Spinal cord (tissue), 10 donors: ENCODE results near the gene OGFOD1. TPM values are rescaled to one million over a fixed set of nuclear protein-coding genes. Genes with fewer than 3 reads are reported as not detected.
"Not testable (repeated sequence)": the region's sequence is repeated elsewhere in the genome, so short reads cannot be mapped to it uniquely, and the experiment has no call there.

Experiments used
- DNase-seq, 6 donors: peaks; one replicate each; pipeline versions ENCODE4 v3.0.0 to v3.0.0-alpha.2; 2013 to 2015; ENCODE audit warnings: low spot score in 6 of 6, low read depth in 4 of 6
- H3K27ac ChIP-seq: one replicate; pipeline ENCODE4 v1.5.1; 2013; ENCODE audit warnings: low read depth, low read length, control low read depth
- H3K27me3 ChIP-seq: one replicate; pipeline ENCODE4 v1.6.1; 2013; ENCODE audit warnings: low read length; ENCODE audit not compliant: control insufficient read depth, insufficient read depth
- H3K36me3 ChIP-seq: one replicate; pipeline ENCODE4 v1.6.1; 2013; ENCODE audit warnings: low read length; ENCODE audit not compliant: control insufficient read depth, insufficient read depth
- H3K4me1 ChIP-seq: one replicate; pipeline ENCODE4 v1.6.1; 2013; ENCODE audit warnings: low read length; ENCODE audit not compliant: control insufficient read depth, insufficient read depth
- H3K4me3 ChIP-seq: one replicate; pipeline ENCODE4 v1.5.1; 2013; ENCODE audit warnings: low read depth, low read length, control low read depth
- H3K9me3 ChIP-seq: one replicate; pipeline ENCODE4 v1.6.1; 2013; ENCODE audit warnings: low read length; ENCODE audit not compliant: control insufficient read depth, insufficient read depth
- WGBS: methylation state at CpG from one replicate; pipeline ENCODE4 v1.1.5; 2013; ENCODE audit warnings: missing lambda C conversion rate; ENCODE audit not compliant: insufficient coverage; 5-methylcytosine and 5-hydroxymethylcytosine counted together
- polyA plus RNA-seq, 2 donors: library from polyadenylated mRNA; unstranded; fragments of 120-200 nt; gene quantifications; one replicate each; pipeline ENCODE4 v1.2.1, GENCODE V29; 2013; ENCODE audit not compliant: insufficient read length in 2 of 2
- total RNA-seq, 2 donors: library from RNA; depleted of rRNA in 1 of 2; stranded (reverse); fragments of 120-200 nt in 1 of 2; fragments of >200 nt in 1 of 2; gene quantifications; one replicate each; pipeline versions ENCODE4 v1.2.3 to v1.2.4, GENCODE V29; 2013 to 2014
- donor health status: healthy.

Gene OGFOD1
- total and polyA plus RNA-seq, 4 donors: 35.1 to 56.3 (median 42.6) TPM

- Histone ChIP-seq H3K4me3 (no peak overlapping the region), H3K36me3 (peaks cover 29% of the 10 kb centered on the region), H3K4me1 (no peaks in the 10 kb centered on the region), H3K27ac (no peak overlapping the region), H3K9me3 (no peaks in the 10 kb centered on the region), H3K27me3 (no peaks in the 10 kb centered on the region)
- no peak for DNase-seq
- no CpG with 5 or more reads among the region's 2 CpGs for WGBS
Measured at GRCh38 chr16:56477096-56477878, 25.9 kb downstream of the OGFOD1 start.

GRCh38 chr16:56478281-56479049, 27.1 kb downstream of the OGFOD1 start:
- Histone ChIP-seq H3K4me1 (no peaks in the 10 kb centered on the region), H3K27me3 (no peaks in the 10 kb centered on the region), H3K4me3 (no peak overlapping the region), H3K27ac (no peak overlapping the region), H3K9me3 (no peaks in the 10 kb centered on the region), H3K36me3 (peaks cover 23% of the 10 kb centered on the region)
- no CpG with 5 or more reads among the region's 2 CpGs for WGBS
- no peak for DNase-seq

GRCh38 chr16:56479469-56479868, 28.1 kb downstream of the OGFOD1 start:
- Histone ChIP-seq H3K27ac (no peak overlapping the region), H3K4me3 (no peak overlapping the region), H3K9me3 (no peaks in the 10 kb centered on the region), H3K27me3 (no peaks in the 10 kb centered on the region), H3K36me3 (peaks cover 28% of the 10 kb centered on the region), H3K4me1 (no peaks in the 10 kb centered on the region)
- WGBS: 100% methylated on average over 1 of the region's 2 CpGs
- DNase-seq: no peak

DNA sequence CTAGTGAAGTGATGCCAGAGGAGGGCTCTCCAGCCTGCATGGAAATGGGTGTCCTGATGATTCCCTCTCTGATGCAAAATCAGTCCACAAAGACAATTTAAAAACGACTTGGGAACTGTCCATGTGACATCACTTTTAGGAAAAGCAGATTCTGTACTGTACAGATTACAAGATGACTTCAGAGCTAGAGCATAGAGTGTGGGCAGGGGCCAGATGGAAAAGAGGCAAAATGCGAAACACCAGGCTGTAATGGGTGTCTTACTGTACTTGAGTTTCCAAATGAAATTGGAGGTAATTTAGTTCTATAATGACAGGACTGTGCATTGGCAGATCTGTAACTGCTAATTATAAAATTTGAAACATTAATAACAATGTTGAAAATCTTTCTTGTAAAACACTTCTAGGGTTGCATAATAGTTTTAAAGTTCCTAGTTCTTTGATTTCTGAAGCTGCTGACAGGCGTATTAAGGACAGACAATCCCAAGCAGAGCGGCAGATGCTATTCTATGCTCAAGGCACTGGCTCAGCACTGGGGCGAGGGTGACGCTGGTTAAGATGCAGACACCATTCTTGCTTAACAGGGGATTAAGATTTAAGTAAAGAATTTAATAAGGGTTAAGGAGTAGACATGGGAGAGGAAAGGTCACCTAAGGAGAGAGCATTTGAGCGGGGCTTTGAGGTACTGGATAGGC, 29.6 kb downstream of the OGFOD1 start:
- no peak overlapping the region for H3K27ac ChIP-seq
- DNase-seq: no peak
- WGBS: 92% methylated on average over 5 of the region's 7 CpGs
- H3K4me3 ChIP-seq: no peak overlapping the region
- H3K4me1 ChIP-seq: no peaks in the 10 kb centered on the region
- no peaks in the 10 kb centered on the region for H3K9me3 ChIP-seq
- H3K36me3 ChIP-seq: peaks cover 26% of the 10 kb centered on the region
- H3K27me3 ChIP-seq: no peaks in the 10 kb centered on the region

- no peak overlapping the region for H3K27ac ChIP-seq
- no CpG with 5 or more reads among the region's 2 CpGs for WGBS
- H3K27me3 ChIP-seq: no peaks in the 10 kb centered on the region
- H3K4me3 ChIP-seq: no peak overlapping the region
- no peaks in the 10 kb centered on the region for H3K4me1 ChIP-seq
- no peak for DNase-seq
- no peaks in the 10 kb centered on the region for H3K9me3 ChIP-seq
- H3K36me3 ChIP-seq: peaks cover 26% of the 10 kb centered on the region
Measured at GRCh38 chr16:56481468-56482122, 30.2 kb downstream of the OGFOD1 start.

- Histone ChIP-seq H3K27ac (no peak overlapping the region), H3K27me3 (no peaks in the 10 kb centered on the region), H3K4me3 (no peak overlapping the region), H3K9me3 (no peaks in the 10 kb centered on the region), H3K4me1 (no peaks in the 10 kb centered on the region), H3K36me3 (peaks cover 26% of the 10 kb centered on the region)
- WGBS: 80% methylated on average over 1 of the region's 5 CpGs
- DNase-seq: no peak
Measured at GRCh38 chr16:56482683-56483236, 31.4 kb downstream of the OGFOD1 start.

GRCh38 chr16:56483394-56483793, 32.0 kb downstream of the OGFOD1 start:
- H3K4me3 ChIP-seq: no peak overlapping the region
- H3K36me3 ChIP-seq: peaks cover 22% of the 10 kb centered on the region
- H3K27ac ChIP-seq: no peak overlapping the region
- H3K9me3 ChIP-seq: no peaks in the 10 kb centered on the region
- DNase-seq: no peak
- no peaks in the 10 kb centered on the region for H3K27me3 ChIP-seq
- H3K4me1 ChIP-seq: no peaks in the 10 kb centered on the region

DNA sequence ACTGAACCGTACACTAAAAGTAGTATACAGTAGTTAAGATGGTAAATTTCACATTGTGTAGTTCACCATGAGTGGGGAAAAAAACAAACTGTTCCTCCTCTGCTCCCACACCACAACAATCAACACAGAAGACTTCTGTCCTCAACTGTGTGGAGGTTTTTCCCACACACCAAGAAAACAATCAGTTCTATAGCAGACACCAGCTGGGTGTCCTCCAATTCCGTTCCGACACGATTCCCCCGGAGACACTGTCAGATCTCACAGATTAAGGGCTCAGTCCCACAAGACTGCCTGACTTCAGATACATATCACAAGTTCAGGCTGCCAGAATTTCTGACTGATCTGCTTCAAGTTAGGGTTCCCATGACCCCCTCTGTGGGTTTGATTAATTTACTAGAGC, 36.7 kb downstream of the OGFOD1 start:
- H3K36me3 ChIP-seq: peaks cover 27% of the 10 kb centered on the region
- H3K9me3 ChIP-seq: no peaks in the 10 kb centered on the region
- no peak overlapping the region for H3K4me3 ChIP-seq
- H3K27me3 ChIP-seq: no peaks in the 10 kb centered on the region
- WGBS: 17% methylated on average over 4 of the region's 5 CpGs
- H3K27ac ChIP-seq: no peak overlapping the region
- peak in 4 of 6 donors; percentile 20 to 56 (median 40) for DNase-seq
- H3K4me1 ChIP-seq: no peaks in the 10 kb centered on the region

DNA sequence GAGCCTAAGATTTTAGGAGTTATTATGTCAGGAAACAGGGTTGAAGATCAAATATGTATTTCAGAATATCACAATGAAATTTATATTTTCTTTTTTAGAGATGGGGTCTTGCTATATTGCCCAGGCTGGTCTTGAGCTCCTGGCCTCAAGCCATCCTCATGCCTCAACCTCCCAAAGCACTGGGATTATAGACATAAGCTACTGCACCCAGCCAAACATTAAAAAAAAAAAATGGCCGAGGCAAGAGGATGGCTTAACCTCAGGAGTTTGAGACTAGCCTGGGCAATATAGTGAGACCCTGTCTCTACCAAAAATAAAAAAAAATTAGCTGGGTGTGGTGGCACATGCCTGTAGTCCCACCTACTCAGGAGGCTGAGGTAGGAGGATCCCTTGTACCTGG, 37.5 kb downstream of the OGFOD1 start:
- not testable (repeated sequence) for H3K9me3 ChIP-seq, H3K27me3 ChIP-seq, H3K4me1 ChIP-seq, H3K27ac ChIP-seq, H3K4me3 ChIP-seq, DNase-seq
- H3K36me3 ChIP-seq: peaks cover 25% of the 10 kb centered on the region
- no CpG with 5 or more reads among the region's 1 CpG for WGBS
